GM18498 (cell line): Measurements from ENCODE around the gene INSL3.
"Not testable (repeated sequence)": the region's sequence is repeated elsewhere in the genome, so short reads cannot be mapped to it uniquely, and the experiment has no call there.

Experiments
- ATAC-seq: cut with Tn5 transposase; IDR thresholded peaks from one replicate; pipeline ENCODE4 v1.9.1; 2021; ENCODE audit warnings: mild to moderate bottlenecking, moderate library complexity; ENCODE audit not compliant: unreplicated experiment

The INSL3 gene

GRCh38 chr19:17790059-17790780, 31.1 kb downstream of the INSL3 start:
- no peak for ATAC-seq

DNA sequence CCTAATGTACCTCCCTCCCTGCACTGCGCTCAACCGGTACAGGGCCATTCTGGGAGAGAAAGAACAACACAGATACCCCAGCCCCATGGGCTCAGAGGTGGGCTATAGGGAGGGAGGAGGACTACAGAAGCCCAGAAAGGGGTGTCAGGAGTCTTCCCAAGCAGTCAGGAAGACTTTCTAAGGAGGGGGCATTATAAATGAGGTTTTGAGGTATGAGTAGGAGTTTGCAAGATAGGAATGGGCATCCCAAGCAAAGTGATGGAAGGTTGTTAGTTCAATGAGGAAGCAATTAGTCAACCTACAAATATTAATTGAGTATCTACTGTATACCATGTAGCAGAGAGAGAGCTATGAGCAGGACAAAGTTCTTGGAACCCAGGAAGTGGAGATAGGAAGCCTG, 32.7 kb downstream of the INSL3 start:
- ATAC-seq: no peak

DNA sequence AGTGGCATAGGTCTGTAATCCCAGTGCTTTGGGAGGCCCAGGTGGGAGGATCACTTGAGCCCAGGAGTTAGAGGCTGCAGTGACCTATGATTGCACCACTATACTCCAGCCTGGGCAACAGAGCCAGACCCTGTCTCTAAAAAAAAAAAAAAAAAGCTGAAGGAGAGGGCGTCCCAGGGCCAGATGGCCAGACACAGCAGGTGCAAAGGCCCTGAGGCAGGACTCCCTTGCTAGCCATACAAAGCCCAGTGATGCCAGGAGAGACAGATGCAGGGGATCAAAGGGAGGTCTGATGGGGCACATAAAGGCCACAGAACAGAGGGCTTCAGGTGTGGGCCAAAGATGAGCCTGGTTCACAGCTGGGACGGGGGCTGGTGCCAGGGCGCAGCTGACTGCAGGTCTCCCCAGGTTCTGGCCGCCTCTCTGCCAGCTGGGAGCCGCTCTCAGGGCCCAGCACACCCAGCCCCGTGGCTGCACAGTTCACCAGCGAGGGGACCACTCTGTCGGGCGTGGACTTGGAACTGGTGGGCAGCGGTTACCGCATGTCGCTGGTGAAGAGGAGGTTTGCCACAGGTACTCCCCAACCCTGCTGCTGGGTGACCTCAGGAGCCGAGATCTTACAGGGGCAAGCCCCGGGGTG, 33.9 kb downstream of the INSL3 start:
- ATAC-seq: no peak

GRCh38 chr19:17784201-17785008, 36.9 kb downstream of the INSL3 start:
- no peak for ATAC-seq

GRCh38 chr19:17783721-17784120, 37.6 kb downstream of the INSL3 start:
- ATAC-seq: not testable (repeated sequence)

DNA sequence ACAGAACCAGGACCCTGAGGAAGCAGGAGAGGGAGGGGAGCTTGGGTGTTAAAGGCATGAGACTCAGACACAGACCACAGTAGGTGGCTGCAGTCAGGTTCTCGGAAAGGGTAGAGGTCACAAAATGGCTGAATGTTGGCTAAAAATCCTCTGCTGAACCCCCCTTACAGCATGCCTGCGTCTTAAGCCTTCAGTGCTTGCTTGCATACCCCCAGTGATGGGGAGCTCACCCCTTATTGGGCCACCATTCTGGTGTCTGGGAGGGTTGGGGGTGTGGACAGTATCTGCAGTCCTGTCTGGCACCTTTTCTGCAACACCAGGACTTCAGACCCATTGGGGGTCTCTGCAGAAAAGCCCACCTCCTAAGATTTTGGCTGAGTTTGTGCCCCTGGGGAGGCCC, 40.5 kb downstream of the INSL3 start:
- no peak for ATAC-seq

DNA sequence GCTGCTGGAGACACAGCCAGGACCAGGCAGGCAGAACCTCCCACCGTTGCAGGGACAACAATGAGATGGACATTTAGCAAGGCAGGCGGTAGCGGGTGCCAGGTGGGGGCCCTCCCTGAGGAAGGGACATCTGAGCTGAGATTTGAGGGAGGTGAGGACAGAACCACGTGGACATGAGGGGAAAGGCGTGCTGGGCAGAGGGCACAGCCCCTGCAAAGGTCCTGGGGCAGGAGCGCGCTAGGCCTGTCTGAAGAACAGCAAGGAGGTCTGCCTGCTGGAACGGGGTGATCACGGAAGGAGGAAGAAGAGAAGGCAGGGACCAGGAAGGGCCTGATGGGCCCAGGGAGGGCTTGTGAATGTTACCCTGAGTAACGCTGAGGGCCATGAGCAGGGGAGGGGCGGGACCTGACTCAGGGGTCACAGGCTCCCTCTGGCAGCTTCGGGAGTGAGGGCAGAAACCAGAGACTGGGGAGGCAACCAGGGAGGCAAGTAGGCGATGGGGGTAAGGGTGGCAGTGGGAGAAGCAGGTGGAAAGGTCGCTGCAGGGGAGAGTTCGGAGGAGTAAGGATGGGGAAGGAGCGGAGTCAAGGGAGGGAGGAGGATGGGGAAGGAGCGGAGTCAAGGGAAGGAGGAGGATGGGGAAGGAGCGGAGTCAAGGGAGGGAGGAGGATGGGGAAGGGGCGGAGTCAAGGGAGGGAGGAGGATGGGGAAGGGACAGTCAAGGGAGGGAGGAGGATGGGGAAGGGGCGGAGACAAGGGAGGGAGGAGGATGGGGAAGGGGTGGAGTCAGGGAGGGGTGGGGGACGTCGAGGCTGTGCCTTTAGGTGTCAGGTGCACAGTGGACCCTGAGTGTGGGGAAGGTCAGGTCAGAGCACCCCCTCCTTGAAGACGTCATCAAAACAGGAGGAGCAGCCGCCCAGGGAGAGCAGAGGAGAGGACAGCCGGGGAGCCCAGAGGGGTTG, 42.1 kb downstream of the INSL3 start:
- no peak for ATAC-seq

GRCh38 chr19:17778251-17778967, 42.9 kb downstream of the INSL3 start:
- no peak for ATAC-seq

- ATAC-seq: not testable (repeated sequence)
These were observed 43.5 kb downstream of the INSL3 start for GRCh38 chr19:17777840-17778239.

DNA sequence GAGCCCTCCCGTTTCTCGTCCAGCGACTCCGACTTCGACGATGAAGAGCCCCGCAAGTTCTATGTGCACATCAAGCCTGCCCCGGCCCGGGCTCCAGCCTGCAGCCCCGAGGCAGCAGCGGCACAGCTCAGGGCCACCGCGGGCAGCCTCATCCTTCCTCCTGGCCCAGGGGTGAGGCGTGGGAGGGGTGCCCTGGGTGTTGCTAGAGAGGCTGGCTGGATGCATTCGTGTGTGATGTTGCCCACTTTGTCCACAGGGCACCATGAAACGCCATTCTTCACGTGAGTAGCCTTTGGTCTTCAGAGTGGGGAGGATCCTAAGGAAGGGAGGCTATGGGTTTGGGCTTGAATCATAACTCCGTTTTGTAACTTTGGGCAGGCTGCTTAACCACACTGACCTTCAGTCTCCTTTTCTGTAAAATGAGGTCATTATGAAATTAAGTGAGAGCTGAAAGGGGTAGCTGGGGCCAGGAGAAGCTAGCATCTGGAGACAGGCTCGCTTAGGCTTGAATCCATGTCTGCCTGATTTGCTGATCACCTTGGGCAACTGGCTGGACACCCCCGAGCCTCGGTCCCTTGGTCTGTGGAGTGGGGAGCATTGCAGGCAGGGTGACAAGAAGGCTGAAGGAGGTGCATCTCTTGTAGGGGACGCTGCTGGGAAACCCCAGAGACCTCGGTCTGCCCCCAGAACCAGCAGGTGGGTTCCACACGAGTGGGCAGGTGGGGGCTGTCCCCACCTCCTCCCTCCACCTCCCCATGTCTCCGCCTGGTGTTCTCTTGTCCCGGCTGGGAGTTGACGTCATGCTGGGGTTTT, 45.1 kb downstream of the INSL3 start:
- ATAC-seq: peak; percentile 77

DNA sequence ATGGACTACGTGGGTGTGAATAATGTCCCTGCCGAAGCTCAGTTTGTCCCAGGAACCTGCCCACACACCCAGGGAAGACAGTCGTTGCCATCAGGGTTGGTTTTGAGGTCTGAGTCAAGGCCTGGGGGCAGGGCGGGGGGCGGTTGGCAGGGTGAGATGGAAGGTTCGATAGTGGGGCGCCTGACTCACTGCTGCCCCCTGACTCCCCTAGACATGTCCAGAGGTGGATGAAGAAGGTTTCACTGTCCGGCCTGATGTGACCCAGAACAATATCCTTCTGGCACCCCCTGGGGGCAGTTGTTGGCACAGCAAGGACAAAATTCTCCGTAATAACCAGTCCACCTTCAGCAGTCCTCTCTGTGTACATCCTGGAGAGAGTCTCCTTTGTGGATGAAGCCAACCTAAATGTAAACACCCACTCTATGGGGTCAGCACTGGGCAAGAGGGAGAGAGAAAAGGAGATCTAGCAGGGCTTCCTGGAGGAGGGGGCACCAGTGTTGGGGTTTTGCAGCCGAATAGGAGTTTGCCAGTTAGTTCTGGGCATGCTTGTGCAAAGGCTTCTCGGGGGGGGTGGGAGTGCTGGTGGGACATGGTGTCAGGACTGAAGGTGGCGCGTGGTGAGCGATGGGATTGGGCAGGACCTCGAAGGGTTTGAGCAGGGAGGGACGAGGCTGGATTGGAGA, 45.9 kb downstream of the INSL3 start:
- ATAC-seq: no peak

DNA sequence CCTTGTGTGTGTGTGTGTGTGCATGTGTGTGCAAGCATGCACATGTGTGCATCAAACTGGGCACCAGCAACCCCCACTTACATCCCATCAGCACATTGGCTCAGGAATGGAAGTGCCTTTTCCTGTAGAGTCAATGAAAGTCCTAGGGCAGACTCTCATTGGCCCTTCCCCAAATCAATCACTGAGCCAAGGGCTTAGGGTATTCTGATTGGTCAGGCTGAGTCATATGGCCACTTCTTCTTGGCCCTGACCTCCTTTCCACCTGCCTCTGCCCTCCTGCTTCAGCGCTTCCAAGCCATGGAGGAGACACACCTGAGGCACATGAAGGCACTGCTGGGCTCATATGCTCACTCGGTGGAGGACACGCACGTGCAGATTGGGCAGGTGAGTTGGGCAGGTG, 49.1 kb downstream of the INSL3 start:
- no peak for ATAC-seq

GRCh38 chr19:17770613-17771012, 50.7 kb downstream of the INSL3 start:
- ATAC-seq: no peak

- ATAC-seq: no peak
These were observed 53.8 kb downstream of the INSL3 start for GRCh38 chr19:17767559-17767958.

GRCh38 chr19:17766543-17767131, 54.7 kb downstream of the INSL3 start:
- no peak for ATAC-seq
